Gastroesophageal sphincter (tissue), 4 donors: ENCODE data around the gene NRL. TPM values are rescaled to one million over a fixed set of nuclear protein-coding genes. Genes with fewer than 3 reads are reported as not detected.

Experiments
- ATAC-seq: fragments of 150-250 bp; one replicate; pipeline ENCODE4 v1.9.1; 2016; ENCODE audit warnings: mild to moderate bottlenecking, moderate library complexity
- H3K27ac ChIP-seq, 4 donors: fragments of 200-600 bp; sonication (generic) in 3 of 4; 1 replicate in 3 of 4; 2 replicates in 1 of 4; pipeline ENCODE4 v1.5.1; 2016 to 2019
- H3K27me3 ChIP-seq: fragments of 200-600 bp; sonication (generic); one replicate; pipeline ENCODE4 v1.5.1; 2019
- H3K36me3 ChIP-seq, 2 donors: fragments of 200-600 bp; sonication (generic); one replicate each; pipeline ENCODE4 v1.5.1; 2019; ENCODE audit warnings: control low read depth in 1 of 2
- H3K4me1 ChIP-seq, 3 donors: fragments of 200-600 bp; sonication (generic); 1 replicate in 2 of 3; 2 replicates in 1 of 3; pipeline ENCODE4 v1.5.1; 2016 to 2019; ENCODE audit warnings: control low read depth in 2 of 3
- H3K4me3 ChIP-seq, 2 donors: fragments of 200-600 bp; sonication (generic); one replicate each; pipeline ENCODE4 v1.5.1; 2019; ENCODE audit warnings: mild to moderate bottlenecking in 1 of 2, moderate library complexity in 1 of 2
- H3K9me3 ChIP-seq, 3 donors: fragments of 200-600 bp; sonication (generic); one replicate each; pipeline ENCODE4 v1.5.1; 2017 to 2019; ENCODE audit warnings: control low read depth in 2 of 3
- CTCF ChIP-seq, 4 experiments: fragments of 200-600 bp in 2 of 4; fragments of 450-650 bp in 2 of 4; sonication (generic) in 1 of 4; IDR thresholded peaks; one replicate each; pipeline ENCODE4 v1.5.1; 2017 to 2019; ENCODE audit warnings: antibody characterized with exemption in 4 of 4, mild to moderate bottlenecking in 2 of 4, moderate library complexity in 2 of 4
- EP300 ChIP-seq: sonication (generic); formaldehyde crosslinking; IDR thresholded peaks from one replicate; pipeline ENCODE4 v1.6.1; 2017; ENCODE audit warnings: antibody characterized with exemption, mild to moderate bottlenecking
- POLR2A ChIP-seq, 2 donors: fragments of 450-650 bp; IDR thresholded peaks; one replicate each; pipeline ENCODE4 v1.6.1; 2017; ENCODE audit warnings: antibody characterized with exemption in 2 of 2, mild to moderate bottlenecking in 2 of 2, moderate library complexity in 1 of 2
- POLR2AphosphoS5 ChIP-seq: sonication (generic); formaldehyde crosslinking; IDR thresholded peaks from one replicate; pipeline ENCODE4 v1.6.1; 2017; ENCODE audit warnings: antibody characterized with exemption
- WGBS, 2 donors: methylation state at CpG; one replicate each; pipeline ENCODE4 v1.1.5; 2018; ENCODE audit warnings: low coverage in 1 of 2; 5-methylcytosine and 5-hydroxymethylcytosine counted together
- total RNA-seq, 4 donors: library from RNA; depleted of rRNA; stranded (reverse); fragments of >200 nt; gene quantifications; one replicate each; pipeline ENCODE4 v1.1.0, GENCODE V29; 2016

NRL gene
- total RNA-seq, 4 donors from 2014 or later, result 0.81 to 10.4 (median 5.0) TPM; not detected in 1

- 73 to 80% methylated on average over 2 to 6 of the region's 11 CpGs for WGBS, 2 donors
- Histone ChIP-seq H3K4me1 (peaks cover 0 to 25% (median 0%) of the 10 kb centered on the region in 3 donors), H3K27ac (no peak overlapping the region), H3K9me3 (no peaks in the 10 kb centered on the region), H3K4me3 (no peak overlapping the region), H3K36me3 (no peaks in the 10 kb centered on the region), H3K27me3 (peaks cover 44% of the 10 kb centered on the region)
- ATAC-seq, result no peak
- no peak for TF ChIP-seq POLR2A (IDR thresholded peaks at IDR 0.05)
- TF ChIP-seq CTCF (IDR thresholded peaks at IDR 0.05), result no peak
- TF ChIP-seq EP300, result no peak
- TF ChIP-seq POLR2AphosphoS5, result no peak
Measured at GRCh38 chr14:24075485-24076301, 39.1 kb downstream of the NRL start.

GRCh38 chr14:24074625-24075484 is 39.9 kb downstream of the NRL start:
- no peak for TF ChIP-seq EP300
- TF ChIP-seq POLR2AphosphoS5, result no peak
- TF ChIP-seq POLR2A (IDR thresholded peaks at IDR 0.05), result no peak
- TF ChIP-seq CTCF (IDR thresholded peaks at IDR 0.05), result no peak
- H3K9me3 ChIP-seq, result no peaks in the 10 kb centered on the region
- H3K36me3 ChIP-seq, result no peaks in the 10 kb centered on the region
- H3K27me3 ChIP-seq, result peaks cover 44% of the 10 kb centered on the region
- H3K4me3 ChIP-seq, result no peak overlapping the region
- 70 to 73% methylated on average over 3 to 4 of the region's 11 CpGs for WGBS, 2 donors
- H3K27ac ChIP-seq, result no peak overlapping the region
- peaks cover 0 to 21% (median 0%) of the 10 kb centered on the region in 3 donors for H3K4me1 ChIP-seq
- no peak for ATAC-seq

- Histone ChIP-seq H3K9me3 (no peaks in the 10 kb centered on the region), H3K27me3 (peaks cover 44% of the 10 kb centered on the region), H3K4me3 (no peak overlapping the region), H3K36me3 (no peaks in the 10 kb centered on the region), H3K27ac (no peak overlapping the region), H3K4me1 (peaks cover 0 to 21% (median 0%) of the 10 kb centered on the region in 3 donors)
- ATAC-seq, result no peak
- TF ChIP-seq POLR2AphosphoS5 (no peak), EP300 (no peak), POLR2A (IDR thresholded peaks at IDR 0.05) (no peak), CTCF (IDR thresholded peaks at IDR 0.05) (no peak)
- 87% methylated on average over 17 of the region's 26 CpGs; no CpG with 5 or more reads in 1 of the 2 donors for WGBS, 2 donors
Measured at GRCh38 chr14:24072881-24073877, 41.6 kb downstream of the NRL start.

GRCh38 chr14:24072436-24072835 is 42.3 kb downstream of the NRL start:
- no peak for ATAC-seq
- TF ChIP-seq POLR2AphosphoS5 (no peak), POLR2A (IDR thresholded peaks at IDR 0.05) (no peak), EP300 (no peak), CTCF (IDR thresholded peaks at IDR 0.05) (no peak)
- WGBS, 2 donors, result no CpG with 5 or more reads among the region's 7 CpGs

More at GRCh38 chr14:24072436-24072835, 42.3 kb downstream of the NRL start:
- H3K27ac ChIP-seq, result no peak overlapping the region
- no peaks in the 10 kb centered on the region for H3K9me3 ChIP-seq
- no peak overlapping the region for H3K4me3 ChIP-seq
- no peaks in the 10 kb centered on the region for H3K36me3 ChIP-seq
- H3K4me1 ChIP-seq, result peaks cover 0 to 21% (median 0%) of the 10 kb centered on the region in 3 donors
- peaks cover 44% of the 10 kb centered on the region for H3K27me3 ChIP-seq
